H1 (cell line): ENCODE measurements around the gene TNS4. TPM values are rescaled to one million over a fixed set of nuclear protein-coding genes. Genes with fewer than 3 reads are reported as not detected.
A peak's percentile ranks its signal among the peaks of the same experiment; 100 is the strongest.

ENCODE experiments used
- CTCF ChIA-PET: fragments of 300-600 bp; sonication (Branson Sonifier 250); formaldehyde crosslinking; loops from one replicate; lab custom pipeline; 2021; ENCODE audit not compliant: partially characterized antibody; lab: Charles Lee
- POLR2A ChIA-PET: fragments of 300-600 bp; sonication (Branson Sonifier 250); formaldehyde crosslinking; loops from one replicate; lab custom pipeline; 2021; ENCODE audit warnings: inconsistent platforms; ENCODE audit not compliant: partially characterized antibody; lab: Charles Lee
- DNase-seq, 2 experiments: peaks; one replicate each; pipeline versions ENCODE4 v3.0.0 to v3.0.0-alpha.2; 2010 to 2022; ENCODE audit warnings: low spot score in 2 of 2, low read depth in 1 of 2, mixed read lengths in 1 of 2
- FAIRE-seq: peaks from 2 replicates; lab custom pipeline; 2011; peaks lifted over from hg19 to GRCh38; lab: Jason Lieb, UNC
- H2AFZ ChIP-seq: 2 replicates; pipeline ENCODE4 v1.8.1; 2012; ENCODE audit warnings: low read length, inconsistent platforms
- H2AK5ac ChIP-seq: 2 replicates; pipeline ENCODE4 v1.6.1; 2013; ENCODE audit warnings: low read depth, low read length
- H2BK120ac ChIP-seq: replicated peaks from 2 replicates; pipeline ENCODE3; 2013; ENCODE audit warnings: low read depth, low read length, inconsistent platforms
- H2BK12ac ChIP-seq: 2 replicates; pipeline ENCODE4 v1.6.1; 2013; ENCODE audit warnings: low read depth, low read length
- H2BK15ac ChIP-seq: 2 replicates; pipeline ENCODE4 v1.6.1; 2013; ENCODE audit warnings: low read length
- H2BK20ac ChIP-seq: 2 replicates; pipeline ENCODE4 v1.6.1; 2013; ENCODE audit warnings: low read length
- H2BK5ac ChIP-seq: 2 replicates; pipeline ENCODE4 v1.6.1; 2013; ENCODE audit warnings: low read depth, low read length
- H3K14ac ChIP-seq: 2 replicates; pipeline ENCODE4 v1.6.1; 2013; ENCODE audit warnings: inconsistent platforms; ENCODE audit not compliant: insufficient read length
- H3K18ac ChIP-seq: 2 replicates; pipeline ENCODE4 v1.6.1; 2013; ENCODE audit warnings: low read length; ENCODE audit errors: extremely low read depth
- H3K23ac ChIP-seq: 2 replicates; pipeline ENCODE4 v1.6.1; 2013; ENCODE audit warnings: inconsistent platforms; ENCODE audit not compliant: insufficient read length
- H3K23me2 ChIP-seq: 2 replicates; pipeline ENCODE4 v1.6.1; 2013; ENCODE audit warnings: low read depth, low read length
- H3K27ac ChIP-seq: 2 replicates; pipeline ENCODE4 v1.6.1; 2011; ENCODE audit warnings: low read depth, low read length, inconsistent platforms
- H3K27me3 ChIP-seq, 4 experiments: replicated peaks in 1 of 4; 1 replicate in 1 of 4; 2 replicates in 3 of 4; pipeline versions ENCODE4 v1.6.1 to v1.8.1; 2011 to 2013; ENCODE audit warnings: low read length in 3 of 4, mild to moderate bottlenecking in 3 of 4, inconsistent platforms in 2 of 4, mixed read lengths in 2 of 4, moderate library complexity in 1 of 4; ENCODE audit not compliant: control insufficient read depth in 3 of 4, insufficient read depth in 3 of 4; ENCODE audit errors: extremely low read depth in 1 of 4
- H3K36me3 ChIP-seq, 4 experiments: 2 replicates each; pipeline versions ENCODE4 v1.6.1 to v1.8.1; 2011 to 2013; ENCODE audit warnings: mild to moderate bottlenecking in 4 of 4, low read length in 3 of 4, moderate library complexity in 2 of 4, control low read depth in 1 of 4, inconsistent platforms in 1 of 4; ENCODE audit not compliant: insufficient read depth in 4 of 4, control insufficient read depth in 2 of 4
- H3K4ac ChIP-seq: replicated peaks from 2 replicates; pipeline ENCODE3; 2013; ENCODE audit warnings: low read length, low read depth, mixed read lengths, inconsistent platforms; ENCODE audit not compliant: insufficient read length
- H3K4me1 ChIP-seq, 4 experiments: replicated peaks in 1 of 4; 1 replicate in 1 of 4; 2 replicates in 3 of 4; pipeline versions ENCODE4 v1.6.1 to v1.8.1; 2011 to 2013; ENCODE audit warnings: low read length in 3 of 4, inconsistent platforms in 2 of 4, mixed read lengths in 1 of 4; ENCODE audit not compliant: insufficient read depth in 4 of 4, control insufficient read depth in 3 of 4
- H3K4me2 ChIP-seq, 2 experiments: 2 replicates each; pipeline versions ENCODE4 v1.6.1 to v1.8.1; 2011 to 2013; ENCODE audit warnings: low read depth in 2 of 2, low read length in 2 of 2, control low read depth in 1 of 2, inconsistent platforms in 1 of 2, mild to moderate bottlenecking in 1 of 2; ENCODE audit not compliant: insufficient read depth in 1 of 2
- H3K4me3 ChIP-seq, 4 experiments: fragments of 200-600, 300-600 bp in 1 of 4; sonication (generic), shearing (Covaris generic), sonication (Bioruptor Twin) in 1 of 4; 2 replicates each; pipeline versions ENCODE4 v1.5.1 to v1.8.1; 2011 to 2016; ENCODE audit warnings: low read length in 4 of 4, low read depth in 3 of 4, control low read depth in 2 of 4, inconsistent platforms in 2 of 4, mild to moderate bottlenecking in 2 of 4, mixed read lengths in 1 of 4, moderate library complexity in 1 of 4; ENCODE audit not compliant: insufficient read depth in 2 of 4; ENCODE audit errors: extremely low read depth in 1 of 4
- H3K56ac ChIP-seq: replicated peaks from 2 replicates; pipeline ENCODE3; 2013; ENCODE audit warnings: low read depth, mild to moderate bottlenecking, mixed read lengths, low read length, inconsistent platforms; ENCODE audit not compliant: insufficient read length
- H3K79me1 ChIP-seq: 2 replicates; pipeline ENCODE4 v1.6.1; 2013; ENCODE audit warnings: low read depth, low read length, control low read depth
- H3K79me2 ChIP-seq, 2 experiments: 2 replicates each; pipeline versions ENCODE4 v1.6.1 to v1.8.1; 2012 to 2013; ENCODE audit warnings: low read length in 2 of 2, mild to moderate bottlenecking in 2 of 2, inconsistent platforms in 1 of 2; ENCODE audit not compliant: insufficient read depth in 2 of 2, control insufficient read depth in 1 of 2
- H3K9ac ChIP-seq, 4 experiments: replicated peaks in 1 of 4; 1 replicate in 1 of 4; 2 replicates in 3 of 4; pipeline versions ENCODE4 v1.6.1 to v1.8.1; 2011 to 2013; ENCODE audit warnings: low read depth in 3 of 4, low read length in 3 of 4, control low read depth in 2 of 4, mild to moderate bottlenecking in 2 of 4, moderate library complexity in 2 of 4, inconsistent platforms in 1 of 4; ENCODE audit errors: extremely low read depth in 1 of 4
- H3K9me3 ChIP-seq, 2 experiments: 2 replicates each; pipeline versions ENCODE4 v1.6.1 to v1.8.1; 2012 to 2013; ENCODE audit warnings: mild to moderate bottlenecking in 2 of 2, moderate library complexity in 2 of 2, control low read depth in 1 of 2, inconsistent platforms in 1 of 2, low read depth in 1 of 2, low read length in 1 of 2, mixed read lengths in 1 of 2; ENCODE audit not compliant: insufficient read depth in 2 of 2
- H4K20me1 ChIP-seq, 2 experiments: replicated peaks in 1 of 2; 2 replicates each; pipeline versions ENCODE3 to v1.8.1; 2011 to 2013; ENCODE audit warnings: inconsistent platforms in 2 of 2, low read length in 2 of 2, mild to moderate bottlenecking in 1 of 2; ENCODE audit not compliant: insufficient read depth in 2 of 2, control insufficient read depth in 1 of 2
- H4K5ac ChIP-seq: 2 replicates; pipeline ENCODE4 v1.6.1; 2013; ENCODE audit warnings: low read length, low read depth, mixed read lengths, inconsistent platforms; ENCODE audit not compliant: insufficient read length
- H4K8ac ChIP-seq: 2 replicates; pipeline ENCODE4 v1.8.0; 2013; ENCODE audit warnings: mild to moderate bottlenecking, moderate library complexity, low read length, inconsistent platforms; ENCODE audit not compliant: insufficient read depth; ENCODE audit errors: extremely low read depth
- H4K91ac ChIP-seq: replicated peaks from 2 replicates; pipeline ENCODE3; 2013; ENCODE audit warnings: low read length, mixed read lengths, inconsistent platforms; ENCODE audit not compliant: insufficient read length
- BACH1 ChIP-seq: IDR thresholded peaks from 2 replicates; pipeline ENCODE4 v1.6.1; 2012; ENCODE audit warnings: low read length, improper control_type of control experiment
- KDM1A ChIP-seq: fragments of 200-600, 300-600 bp; sonication (generic); IDR thresholded peaks from 2 replicates; pipeline ENCODE4 v1.7.1; 2016; ENCODE audit warnings: mild to moderate bottlenecking, low read length, borderline replicate concordance
- MAX ChIP-seq: IDR thresholded peaks from 2 replicates; pipeline ENCODE4 v1.6.1; 2012; ENCODE audit warnings: inconsistent platforms
- POLR2A ChIP-seq, 2 experiments: IDR thresholded peaks; 1 replicate in 1 of 2; 2 replicates in 1 of 2; pipeline ENCODE4 v1.6.1; 2011; ENCODE audit warnings: low read depth in 2 of 2, low read length in 2 of 2, mild to moderate bottlenecking in 2 of 2; ENCODE audit errors: control extremely low read depth in 1 of 2
- SRF ChIP-seq: IDR thresholded peaks from 2 replicates; pipeline ENCODE4 v1.6.1; 2011; ENCODE audit warnings: mild to moderate bottlenecking, low read depth, low read length, moderate library complexity
- WGBS, 2 experiments: shearing (Covaris generic) in 1 of 2; methylation state at CpG; one replicate each; pipeline versions ENCODE4 v1.1.6 to v1.1.7; 2013 to 2015; ENCODE audit warnings: low lambda C conversion rate in 2 of 2, mixed read lengths in 2 of 2, inconsistent platforms in 1 of 2, low coverage in 1 of 2, missing lambda C conversion rate in 1 of 2; ENCODE audit not compliant: insufficient replicate concordance in 2 of 2, insufficient coverage in 1 of 2, insufficient read length in 1 of 2; ENCODE audit errors: extremely low coverage in 1 of 2, missing lambda C conversion rate in 1 of 2; 5-methylcytosine and 5-hydroxymethylcytosine counted together
- polyA plus RNA-seq, 7 experiments: library from polyadenylated mRNA; depleted of rRNA in 3 of 7; stranded (reverse) in 5 of 7; unstranded in 2 of 7; fragments of >200 nt in 5 of 7; fragments of 200-250 nt in 2 of 7; gene quantifications; 1 replicate in 5 of 7; 2 replicates in 1 of 7; 4 replicates in 1 of 7; pipeline versions ENCODE4 v1.2.1 to v1.2.3, GENCODE V29; 2011 to 2013; ENCODE audit warnings: missing spikeins in 2 of 7, mixed read lengths in 2 of 7
- total RNA-seq: library from RNA; stranded (reverse); fragmentation: NEBNext Ultra II Directional; extraction: Animal tissue kit (Norgen Biotek cat#: 25700); gene quantifications from 2 replicates; pipeline ENCODE4 v1.2.1, GENCODE V29; 2021

Gene TNS4
- total and polyA plus RNA-seq, 2 of the 8 experiments (the other 6 are each of a cell fraction or from before 2014, with no cell fraction given): 0.20 to 0.21 TPM

- H4K5ac ChIP-seq: no peak overlapping the region
- peak overlapping the region; percentile 86; the same call in 1 of the 2 replicates for H2AK5ac ChIP-seq
- H3K18ac ChIP-seq: no peak overlapping the region
- H2BK120ac ChIP-seq: no peak overlapping the region
- H2BK5ac ChIP-seq: no peak overlapping the region
- H3K27me3 ChIP-seq: no peaks in the 10 kb centered on the region
- no peak overlapping the region for H4K91ac ChIP-seq
- no peak overlapping the region for H3K4ac ChIP-seq
- H3K23me2 ChIP-seq: no peaks in the 10 kb centered on the region; the same call in 1 of the 2 replicates
- FAIRE-seq: no peak
- H3K4me2 ChIP-seq: no peak overlapping the region
- 0 out of 2 replicates have a peak overlapping the region, but pooled peaks have one; percentile 27 for H2BK12ac ChIP-seq
- WGBS, 2 experiments: 95% methylated on average over 9 of the region's 9 CpGs; no CpG with 5 or more reads in 1 of the 2 experiments
- no peaks in the 10 kb centered on the region for H3K9me3 ChIP-seq
- H3K23ac ChIP-seq: no peak overlapping the region
- H3K27ac ChIP-seq: no peak overlapping the region
- H3K56ac ChIP-seq: no peak overlapping the region
- TF ChIP-seq BACH1: no peak
- peak in 1 of 2 experiments; percentile 26; a peak in 1 of 3 replicates for TF ChIP-seq POLR2A (IDR thresholded peaks at IDR 0.05; ENCODE audit: control extremely low read depth in 1 of 2, low read depth in 2 of 2, low read length in 2 of 2)
- no peak for TF ChIP-seq SRF
- peak; percentile 79; the same call in 1 of the 2 replicates for TF ChIP-seq KDM1A
- TF ChIP-seq MAX: no peak
- peaks cover 0 to 8% (median 3%) of the 10 kb centered on the region in 4 experiments; a peak in 4 of 8 replicates for H3K36me3 ChIP-seq
- no peak overlapping the region for H4K8ac ChIP-seq
- no peak overlapping the region for H2BK15ac ChIP-seq
- peaks cover 2 to 36% (median 16%) of the 10 kb centered on the region in 4 experiments for H3K4me1 ChIP-seq
- no peak overlapping the region for H2AFZ ChIP-seq
- ChIA-PET POLR2A (interaction anchor here (0.9 to 3.0 kb wide), 10 partner anchors 8 to 44 kb away, joined by 3 to 20 read pairs (median 6); partner anchors contain the start of genes IGFBP4 and TOP2A), CTCF (interaction anchor here (1.0 to 34.1 kb wide), 6 partner anchors 2 to 99 kb away, joined by 3 to 739 read pairs (median 220); partner anchors contain the start of gene IGFBP4)
- H3K4me3 ChIP-seq: no peak overlapping the region
- no peak overlapping the region for H3K9ac ChIP-seq
- H3K79me1 ChIP-seq: no peaks in the 10 kb centered on the region
- no peak for DNase-seq
- no peak overlapping the region for H3K14ac ChIP-seq
- no peak overlapping the region for H2BK20ac ChIP-seq
- no peaks in the 10 kb centered on the region for H4K20me1 ChIP-seq
- no peaks in the 10 kb centered on the region for H3K79me2 ChIP-seq
Measured at GRCh38 chr17:40460968-40461731, 40.3 kb downstream of the TNS4 start.
